ENCODE results near the gene TSACC. TPM values are rescaled to one million over a fixed set of nuclear protein-coding genes. Genes with fewer than 3 reads are reported as not detected.
A peak's percentile ranks its signal among the peaks of the same experiment; 100 is the strongest.
"Not testable (repeated sequence)": the region's sequence is repeated elsewhere in the genome, so short reads cannot be mapped to it uniquely, and the experiment has no call there.

TSACC gene
- total RNA-seq, 1 donor from 2014 or later, result not detected

DNA sequence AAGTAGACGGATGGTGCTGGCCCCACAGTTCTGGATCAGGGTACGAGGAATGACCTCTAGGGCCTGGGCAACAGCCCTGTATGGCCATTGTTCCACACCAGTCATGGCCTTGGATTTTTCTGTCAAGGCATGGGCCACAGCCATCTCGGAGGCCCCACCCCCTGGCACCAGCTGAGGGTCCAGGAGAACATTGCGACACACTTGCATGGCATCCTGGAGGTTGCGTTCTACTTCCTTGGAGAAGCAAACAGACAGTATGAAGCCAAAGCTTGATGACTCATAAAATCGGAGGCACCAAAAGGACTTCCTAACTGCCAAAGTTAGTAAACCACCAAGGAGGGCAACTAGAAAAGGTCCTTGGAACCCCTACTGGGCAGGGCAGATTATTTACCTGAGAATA, 27.4 kb upstream of the TSACC start:
- H3K27ac Mint-ChIP-seq (ENCODE audit: unreplicated experiment), result no peak overlapping the region
- peaks cover 40% of the 10 kb centered on the region for H3K36me3 Mint-ChIP-seq (ENCODE audit: low read depth)
- TF ChIP-seq, protein P1, sequence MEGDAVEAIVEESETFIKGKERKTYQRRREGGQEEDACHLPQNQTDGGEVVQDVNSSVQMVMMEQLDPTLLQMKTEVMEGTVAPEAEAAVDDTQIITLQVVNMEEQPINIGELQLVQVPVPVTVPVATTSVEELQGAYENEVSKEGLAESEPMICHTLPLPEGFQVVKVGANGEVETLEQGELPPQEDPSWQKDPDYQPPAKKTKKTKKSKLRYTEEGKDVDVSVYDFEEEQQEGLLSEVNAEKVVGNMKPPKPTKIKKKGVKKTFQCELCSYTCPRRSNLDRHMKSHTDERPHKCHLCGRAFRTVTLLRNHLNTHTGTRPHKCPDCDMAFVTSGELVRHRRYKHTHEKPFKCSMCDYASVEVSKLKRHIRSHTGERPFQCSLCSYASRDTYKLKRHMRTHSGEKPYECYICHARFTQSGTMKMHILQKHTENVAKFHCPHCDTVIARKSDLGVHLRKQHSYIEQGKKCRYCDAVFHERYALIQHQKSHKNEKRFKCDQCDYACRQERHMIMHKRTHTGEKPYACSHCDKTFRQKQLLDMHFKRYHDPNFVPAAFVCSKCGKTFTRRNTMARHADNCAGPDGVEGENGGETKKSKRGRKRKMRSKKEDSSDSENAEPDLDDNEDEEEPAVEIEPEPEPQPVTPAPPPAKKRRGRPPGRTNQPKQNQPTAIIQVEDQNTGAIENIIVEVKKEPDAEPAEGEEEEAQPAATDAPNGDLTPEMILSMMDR (IDR thresholded peaks at IDR 0.05), result no peak
- H3K4me1 Mint-ChIP-seq (ENCODE audit: low read depth), result no peaks in the 10 kb centered on the region
- H3K4me3 Mint-ChIP-seq (ENCODE audit: unreplicated experiment), result no peak overlapping the region
- H3K27me3 Mint-ChIP-seq (ENCODE audit: low read depth), result no peaks in the 10 kb centered on the region
- DNase-seq (ENCODE audit: low spot score), result no peak
- H3K9me3 Mint-ChIP-seq (ENCODE audit: low read depth), result no peaks in the 10 kb centered on the region

DNA sequence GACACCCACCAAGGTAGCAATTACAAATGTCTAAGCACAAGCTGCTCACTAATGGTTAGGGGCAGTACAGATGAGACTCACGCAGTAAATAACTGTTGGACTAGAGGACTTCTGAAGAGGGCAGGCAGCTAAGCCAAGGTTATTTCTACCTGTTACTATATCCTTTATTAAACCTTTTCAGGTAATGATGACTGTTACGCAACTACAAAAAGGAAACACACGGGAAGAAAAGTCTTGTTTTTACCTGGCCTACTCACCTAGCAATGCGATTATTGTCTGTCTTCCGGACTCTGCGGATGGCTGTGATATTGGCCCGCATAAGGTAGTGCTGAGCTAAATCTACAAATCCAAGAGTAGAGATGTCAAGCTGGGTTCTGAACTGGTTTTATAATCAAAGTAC, 21.4 kb upstream of the TSACC start:
- TF ChIP-seq, protein P1 (IDR thresholded peaks at IDR 0.05), result no peak
- Mint-ChIP-seq H3K27me3 (ENCODE audit: low read depth) (no peaks in the 10 kb centered on the region), H3K36me3 (ENCODE audit: low read depth) (peaks cover 38% of the 10 kb centered on the region), H3K9me3 (ENCODE audit: low read depth) (no peaks in the 10 kb centered on the region), H3K27ac (ENCODE audit: unreplicated experiment) (no peak overlapping the region), H3K4me1 (ENCODE audit: low read depth) (no peaks in the 10 kb centered on the region), H3K4me3 (ENCODE audit: unreplicated experiment) (no peak overlapping the region)
- DNase-seq (ENCODE audit: low spot score), result no peak

DNA sequence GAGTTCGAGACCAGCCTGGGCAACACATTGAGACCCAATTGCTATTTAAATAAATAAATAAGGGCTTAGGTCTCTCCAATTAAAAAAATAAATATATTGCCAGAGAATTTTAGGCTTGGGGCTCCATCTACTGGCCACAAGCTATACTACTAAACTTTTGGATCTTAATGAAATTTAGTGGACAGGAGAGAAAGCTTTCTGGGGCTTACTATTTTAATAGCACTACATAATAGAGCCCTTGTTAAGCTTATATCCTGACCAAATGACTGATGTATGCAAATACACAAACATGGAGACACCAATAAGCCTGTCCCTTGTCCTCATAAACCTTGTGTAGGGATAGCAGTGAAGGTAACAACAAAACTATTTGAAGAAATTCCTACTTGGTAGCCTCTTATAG, 18.7 kb upstream of the TSACC start:
- H3K36me3 Mint-ChIP-seq (ENCODE audit: low read depth), result peaks cover 33% of the 10 kb centered on the region
- no peak for DNase-seq (ENCODE audit: low spot score)

DNA sequence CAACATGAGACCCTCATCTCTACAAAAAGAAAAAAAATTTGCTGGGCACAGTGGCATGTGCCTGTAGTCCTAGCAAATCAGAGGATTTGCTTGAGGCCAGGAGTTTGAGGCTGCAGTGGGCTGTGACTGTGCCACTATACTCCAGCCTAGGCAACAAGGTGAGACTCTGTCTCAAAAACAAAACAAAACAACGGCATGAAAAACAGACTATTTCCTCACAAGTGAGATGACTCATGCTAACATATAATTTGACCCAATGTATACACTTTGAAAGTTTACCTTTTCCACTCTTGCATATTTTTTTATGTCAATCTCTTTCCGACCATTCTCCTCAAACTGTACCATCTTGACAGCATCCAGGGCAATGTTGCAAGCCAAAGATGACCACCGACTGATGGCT, 17.8 kb upstream of the TSACC start:
- H3K27ac Mint-ChIP-seq (ENCODE audit: unreplicated experiment), result no peak overlapping the region
- H3K4me1 Mint-ChIP-seq (ENCODE audit: low read depth), result no peaks in the 10 kb centered on the region
- H3K36me3 Mint-ChIP-seq (ENCODE audit: low read depth), result peaks cover 31% of the 10 kb centered on the region
- no peaks in the 10 kb centered on the region for H3K27me3 Mint-ChIP-seq (ENCODE audit: low read depth)
- TF ChIP-seq, protein P1 (IDR thresholded peaks at IDR 0.05), result no peak
- no peak for DNase-seq (ENCODE audit: low spot score)
- no peak overlapping the region for H3K4me3 Mint-ChIP-seq (ENCODE audit: unreplicated experiment)
- H3K9me3 Mint-ChIP-seq (ENCODE audit: low read depth), result no peaks in the 10 kb centered on the region

More for the DNA sequence above, 18.7 kb upstream of the TSACC start:
- Mint-ChIP-seq H3K4me1 (ENCODE audit: low read depth) (no peaks in the 10 kb centered on the region), H3K27ac (ENCODE audit: unreplicated experiment) (no peak overlapping the region), H3K27me3 (ENCODE audit: low read depth) (no peaks in the 10 kb centered on the region), H3K9me3 (ENCODE audit: low read depth) (no peaks in the 10 kb centered on the region), H3K4me3 (ENCODE audit: unreplicated experiment) (no peak overlapping the region)
- TF ChIP-seq, protein P1 (IDR thresholded peaks at IDR 0.05), result peak; percentile 83

DNA sequence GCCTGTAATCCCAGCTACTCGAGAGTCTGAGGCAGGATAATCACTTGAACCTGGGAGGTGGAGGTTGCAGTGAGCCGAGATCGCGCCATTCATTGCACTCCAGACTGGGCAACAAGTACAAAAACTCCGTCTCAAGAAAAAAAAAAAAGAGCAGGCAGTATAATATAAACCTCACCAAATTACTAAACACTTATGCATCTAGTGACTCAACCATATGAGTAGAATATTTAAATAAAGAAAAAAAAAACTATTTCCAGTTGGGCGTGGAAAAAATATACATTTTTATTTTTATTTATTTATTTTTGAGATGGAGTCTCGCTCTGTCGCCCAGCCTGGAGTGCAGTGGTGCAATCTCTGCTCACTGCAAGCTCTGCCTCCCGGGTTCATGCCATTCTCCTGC, 15.1 kb upstream of the TSACC start:
- H3K36me3 Mint-ChIP-seq (ENCODE audit: low read depth), result peaks cover 22% of the 10 kb centered on the region
- not testable (repeated sequence) for H3K4me3 Mint-ChIP-seq (ENCODE audit: unreplicated experiment); H3K4me1 Mint-ChIP-seq (ENCODE audit: low read depth); H3K27ac Mint-ChIP-seq (ENCODE audit: unreplicated experiment); H3K9me3 Mint-ChIP-seq (ENCODE audit: low read depth); H3K27me3 Mint-ChIP-seq (ENCODE audit: low read depth); DNase-seq (ENCODE audit: low spot score)

DNA sequence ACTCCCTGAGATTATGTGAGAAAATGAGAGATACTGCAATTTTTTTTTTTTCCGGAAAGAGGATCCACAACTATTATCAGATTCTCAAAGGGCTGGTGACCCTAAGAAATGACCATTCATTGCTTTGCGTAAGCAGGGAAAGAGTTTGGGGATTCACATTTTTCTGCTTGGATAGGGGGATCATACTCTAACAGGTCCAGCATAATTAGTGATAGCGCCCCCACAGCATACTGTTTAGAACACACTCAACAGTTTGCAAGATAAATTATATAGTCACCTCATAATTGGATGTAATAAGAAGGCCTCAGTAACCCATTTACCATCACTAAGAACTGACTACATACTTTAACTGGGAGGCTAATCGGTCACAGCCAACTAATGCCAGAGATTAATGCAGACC, 2.1 kb upstream of the TSACC start:
- no peak for DNase-seq (ENCODE audit: low spot score)
- H3K9me3 Mint-ChIP-seq (ENCODE audit: low read depth), result no peaks in the 10 kb centered on the region
- H3K27me3 Mint-ChIP-seq (ENCODE audit: low read depth), result no peaks in the 10 kb centered on the region
- peaks cover 9% of the 10 kb centered on the region for H3K36me3 Mint-ChIP-seq (ENCODE audit: low read depth)
- H3K4me1 Mint-ChIP-seq (ENCODE audit: low read depth), result peaks cover 27% of the 10 kb centered on the region
- H3K4me3 Mint-ChIP-seq (ENCODE audit: unreplicated experiment), result peak overlapping the region; percentile 99
- TF ChIP-seq, protein P1 (IDR thresholded peaks at IDR 0.05), result peak; percentile 44
- no peak overlapping the region for H3K27ac Mint-ChIP-seq (ENCODE audit: unreplicated experiment)
